ENCODE results near the gene TLK1.

The TLK1 gene

DNA sequence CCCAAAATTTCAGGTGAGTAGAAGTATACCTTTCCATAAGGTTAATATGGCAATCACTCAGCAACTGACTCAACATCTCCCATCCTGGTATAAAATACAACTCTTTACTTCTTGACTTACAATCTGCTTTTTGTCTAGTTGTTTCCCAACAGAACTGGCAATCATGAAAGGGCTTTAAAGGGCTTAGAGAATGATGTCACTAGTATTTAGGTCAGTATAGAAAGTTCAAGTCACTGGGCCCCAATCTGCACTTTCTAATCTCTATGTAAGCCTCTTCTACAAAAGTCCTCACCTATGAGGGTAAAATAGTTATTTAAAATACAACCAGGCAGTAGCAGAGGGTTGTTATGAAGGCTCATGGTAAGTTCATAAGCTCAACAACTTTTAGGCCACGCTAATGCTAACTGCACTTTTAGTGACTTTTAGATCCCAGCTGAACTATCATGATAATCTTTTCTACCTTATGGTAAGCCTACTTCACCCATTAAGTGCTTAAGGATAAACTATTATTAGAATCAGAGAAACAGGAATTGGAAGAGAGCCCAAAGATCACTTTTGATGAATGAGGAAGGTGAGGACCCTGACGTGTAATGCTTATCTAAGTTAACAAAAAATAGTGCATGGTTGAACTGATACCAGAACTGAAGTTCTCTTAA, 152.0 kb downstream of the TLK1 start:
- CTCF ChIA-PET = interaction anchor here (1.1 kb wide), 1 partner anchor 79 kb away, joined by 3 read pairs; no protein-coding TSS in a partner anchor
- POLR2A ChIA-PET = no interaction called here
- no peak for DNase-seq (ENCODE audit: low read depth, low spot score)

DNA sequence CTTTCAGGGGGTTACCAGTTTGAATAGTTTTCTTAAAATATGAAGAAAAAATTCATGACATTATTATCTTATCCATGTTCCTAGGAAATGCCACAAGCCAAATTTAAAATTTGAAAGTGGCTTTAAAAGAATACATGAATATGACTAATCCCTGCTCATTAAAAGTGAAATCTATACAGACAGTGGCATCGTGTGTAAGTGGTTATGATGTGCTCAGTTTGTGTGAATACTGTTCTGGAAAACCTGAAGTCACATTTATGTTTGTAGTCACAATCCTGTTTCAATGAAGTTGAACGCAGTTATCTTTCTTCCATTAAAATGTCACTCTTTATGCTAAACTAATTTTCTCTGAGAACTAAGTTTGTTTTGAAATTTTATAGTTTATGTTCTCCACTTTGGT, 155.9 kb downstream of the TLK1 start:
- ChIA-PET POLR2A (no interaction called here), CTCF (no interaction called here)
- TF ChIP-seq, protein P1, sequence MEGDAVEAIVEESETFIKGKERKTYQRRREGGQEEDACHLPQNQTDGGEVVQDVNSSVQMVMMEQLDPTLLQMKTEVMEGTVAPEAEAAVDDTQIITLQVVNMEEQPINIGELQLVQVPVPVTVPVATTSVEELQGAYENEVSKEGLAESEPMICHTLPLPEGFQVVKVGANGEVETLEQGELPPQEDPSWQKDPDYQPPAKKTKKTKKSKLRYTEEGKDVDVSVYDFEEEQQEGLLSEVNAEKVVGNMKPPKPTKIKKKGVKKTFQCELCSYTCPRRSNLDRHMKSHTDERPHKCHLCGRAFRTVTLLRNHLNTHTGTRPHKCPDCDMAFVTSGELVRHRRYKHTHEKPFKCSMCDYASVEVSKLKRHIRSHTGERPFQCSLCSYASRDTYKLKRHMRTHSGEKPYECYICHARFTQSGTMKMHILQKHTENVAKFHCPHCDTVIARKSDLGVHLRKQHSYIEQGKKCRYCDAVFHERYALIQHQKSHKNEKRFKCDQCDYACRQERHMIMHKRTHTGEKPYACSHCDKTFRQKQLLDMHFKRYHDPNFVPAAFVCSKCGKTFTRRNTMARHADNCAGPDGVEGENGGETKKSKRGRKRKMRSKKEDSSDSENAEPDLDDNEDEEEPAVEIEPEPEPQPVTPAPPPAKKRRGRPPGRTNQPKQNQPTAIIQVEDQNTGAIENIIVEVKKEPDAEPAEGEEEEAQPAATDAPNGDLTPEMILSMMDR (IDR thresholded peaks at IDR 0.05; ENCODE audit: insufficient read depth, low read length, missing control alignments) = no peak
- DNase-seq (ENCODE audit: low read depth, low spot score) = no peak
- no peak overlapping the region for H3K4me3 ChIP-seq (ENCODE audit: low read depth, low read length)

More for the DNA sequence above, 152.0 kb downstream of the TLK1 start:
- no peak overlapping the region for H3K4me3 ChIP-seq (ENCODE audit: low read depth, low read length)
- TF ChIP-seq, protein P1 (IDR thresholded peaks at IDR 0.05; ENCODE audit: insufficient read depth, low read length, missing control alignments) = no peak

DNA sequence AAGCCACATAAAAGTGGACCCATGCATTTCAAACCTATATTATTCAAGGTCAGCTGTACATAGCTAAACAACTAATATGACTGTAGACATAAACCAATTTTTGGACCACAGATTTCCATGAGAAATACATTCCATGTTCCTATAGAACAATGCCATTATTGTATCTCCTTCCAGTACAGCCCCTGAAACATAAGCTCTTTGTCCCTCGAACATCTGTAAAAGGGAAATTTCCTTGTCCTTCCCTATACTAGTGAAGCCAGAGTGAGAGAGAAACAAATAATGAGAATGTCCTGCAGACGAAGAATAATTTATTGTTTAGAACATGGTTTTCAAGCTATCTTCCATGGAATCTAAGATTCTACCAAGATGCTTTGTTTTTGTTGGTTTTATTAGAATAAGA, 156.3 kb downstream of the TLK1 start:
- DNase-seq (ENCODE audit: low read depth, low spot score) = no peak
- no peak overlapping the region for H3K4me3 ChIP-seq (ENCODE audit: low read depth, low read length)
- ChIA-PET POLR2A (no interaction called here), CTCF (interaction anchor here (1.1 kb wide), 1 partner anchor 412 kb away, joined by 3 read pairs; no protein-coding TSS in a partner anchor)
- TF ChIP-seq, protein P1 (IDR thresholded peaks at IDR 0.05; ENCODE audit: insufficient read depth, low read length, missing control alignments) = no peak

DNA sequence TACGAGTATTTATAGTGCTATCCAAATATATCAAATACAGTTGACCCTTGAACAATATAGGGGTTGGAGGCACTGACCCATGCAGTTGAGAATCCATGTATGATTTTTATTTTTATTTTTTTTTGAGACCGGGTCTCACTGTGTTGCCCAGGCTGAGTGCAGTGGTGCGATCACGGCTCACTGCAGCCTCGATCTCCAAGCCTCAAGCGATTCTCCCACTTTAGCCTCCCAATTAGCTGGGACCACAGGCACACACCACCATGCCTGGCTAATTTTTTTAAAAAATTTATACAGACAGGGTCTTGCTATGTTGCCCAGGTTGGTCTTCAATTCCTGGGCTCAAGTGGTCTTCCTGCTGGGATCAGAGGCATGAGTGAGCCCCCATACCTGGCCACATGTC, 161.0 kb downstream of the TLK1 start:
- no peak for DNase-seq (ENCODE audit: low read depth, low spot score)
- ChIA-PET POLR2A (no interaction called here), CTCF (interaction anchor here (1.3 kb wide), 1 partner anchor 11 kb away, joined by 3 read pairs; no protein-coding TSS in a partner anchor)
- TF ChIP-seq, protein P1 (IDR thresholded peaks at IDR 0.05; ENCODE audit: insufficient read depth, low read length, missing control alignments) = no peak
- H3K4me3 ChIP-seq (ENCODE audit: low read depth, low read length) = no peak overlapping the region

DNA sequence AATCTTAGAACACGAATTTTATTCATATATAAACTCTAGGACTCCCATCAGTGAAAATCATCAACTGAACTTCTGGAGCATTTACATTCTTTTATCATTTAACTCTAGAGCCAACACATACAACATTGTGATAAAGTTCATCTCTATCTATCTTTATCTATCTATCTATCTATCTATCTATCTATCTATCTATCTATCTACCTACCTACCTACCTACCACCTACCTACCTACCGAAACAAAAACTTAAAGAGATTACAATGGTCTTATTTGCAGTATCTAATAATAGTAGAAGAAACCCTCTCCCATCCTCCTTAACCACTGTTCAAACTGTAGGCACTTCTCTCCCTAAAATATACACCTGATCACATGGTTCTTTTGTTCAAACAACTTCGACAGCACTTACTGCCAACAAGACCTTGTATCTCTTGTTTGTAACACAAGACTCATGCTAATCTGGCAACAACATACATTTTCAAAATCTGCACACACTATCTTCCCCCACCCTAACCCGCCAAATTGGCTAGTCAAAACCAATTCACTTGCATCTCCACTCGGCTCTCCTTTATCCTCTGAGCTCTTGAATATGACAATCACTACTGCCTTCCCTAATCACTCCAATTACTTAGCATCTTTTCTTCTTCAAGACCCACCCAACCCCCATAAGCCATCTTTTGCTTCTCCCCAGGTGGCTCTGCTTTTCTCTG, 162.6 kb downstream of the TLK1 start:
- ChIA-PET CTCF (interaction anchor here (1.8 kb wide), 1 partner anchor 419 kb away, joined by 5 read pairs; no protein-coding TSS in a partner anchor), POLR2A (no interaction called here)
- DNase-seq (ENCODE audit: low read depth, low spot score) = no peak
- H3K4me3 ChIP-seq (ENCODE audit: low read depth, low read length) = no peak overlapping the region
- TF ChIP-seq, protein P1 (IDR thresholded peaks at IDR 0.05; ENCODE audit: insufficient read depth, low read length, missing control alignments) = no peak

DNA sequence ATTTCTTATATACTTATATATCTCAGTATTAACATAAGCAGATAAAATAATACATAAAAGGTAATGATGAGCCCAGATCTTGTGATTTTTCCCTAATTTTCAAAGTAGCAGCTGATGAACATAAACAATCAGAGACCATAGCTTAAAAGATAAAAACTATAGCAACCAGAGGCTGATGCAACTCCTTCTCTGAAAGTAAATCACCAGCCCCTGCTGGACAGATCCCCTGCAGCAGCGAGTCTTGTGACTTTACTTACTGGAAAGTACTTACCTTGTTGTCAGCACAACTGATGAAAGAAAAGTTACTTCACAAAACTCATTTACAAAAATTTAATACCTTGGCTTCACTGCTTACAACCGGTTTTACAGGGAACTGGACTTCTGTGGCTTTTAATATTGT, 164.4 kb downstream of the TLK1 start:
- POLR2A ChIA-PET = no interaction called here
- no peak for DNase-seq (ENCODE audit: low read depth, low spot score)
- H3K4me3 ChIP-seq (ENCODE audit: low read depth, low read length) = no peak overlapping the region
- TF ChIP-seq, protein P1 (IDR thresholded peaks at IDR 0.05; ENCODE audit: insufficient read depth, low read length, missing control alignments) = no peak
- CTCF ChIA-PET = interaction anchor here (1.0 to 1.4 kb wide), 2 partner anchors 21 to 162 kb away, joined by 3 read pairs; no protein-coding TSS in a partner anchor
